PFSK-1 (cell line): ENCODE results near the gene SORBS1.

ENCODE experiments used
- FOXP2 ChIP-seq: optimal IDR thresholded peaks from 2 replicates; pipeline ENCODE3; 2011; ENCODE audit warnings: borderline replicate concordance, control low read depth, inconsistent platforms; ENCODE audit not compliant: insufficient read depth; ENCODE audit errors: extremely low read length, extremely low read depth
- POLR2AphosphoS5 ChIP-seq: IDR thresholded peaks from 2 replicates; pipeline ENCODE4 v1.6.1; 2012; ENCODE audit warnings: low read depth, mild to moderate bottlenecking, control low read depth, low read length, moderate library complexity
- SIN3A ChIP-seq: IDR thresholded peaks from 2 replicates; pipeline ENCODE4 v1.6.1; 2012; ENCODE audit warnings: mild to moderate bottlenecking, low read length, moderate library complexity, borderline replicate concordance; ENCODE audit not compliant: insufficient read depth
- TAF1 ChIP-seq: IDR thresholded peaks from 2 replicates; pipeline ENCODE4 v1.6.1; 2012; ENCODE audit warnings: low read length, control low read depth, borderline replicate concordance; ENCODE audit not compliant: insufficient read depth
- TF ChIP-seq, protein P1 (sequence below), 2 experiments: IDR thresholded peaks; 2 replicates each; pipeline versions ENCODE4 v1.6.1 to v1.8.0; 2011 to 2012; ENCODE audit warnings: low read depth in 2 of 2, low read length in 2 of 2, control low read depth in 1 of 2, inconsistent platforms in 1 of 2, mild to moderate bottlenecking in 1 of 2, moderate library complexity in 1 of 2; ENCODE audit not compliant: insufficient read depth in 1 of 2

SORBS1 gene

GRCh38 chr10:95296764-95297163 is 264.4 kb downstream of the SORBS1 start:
- TF ChIP-seq, protein P1, sequence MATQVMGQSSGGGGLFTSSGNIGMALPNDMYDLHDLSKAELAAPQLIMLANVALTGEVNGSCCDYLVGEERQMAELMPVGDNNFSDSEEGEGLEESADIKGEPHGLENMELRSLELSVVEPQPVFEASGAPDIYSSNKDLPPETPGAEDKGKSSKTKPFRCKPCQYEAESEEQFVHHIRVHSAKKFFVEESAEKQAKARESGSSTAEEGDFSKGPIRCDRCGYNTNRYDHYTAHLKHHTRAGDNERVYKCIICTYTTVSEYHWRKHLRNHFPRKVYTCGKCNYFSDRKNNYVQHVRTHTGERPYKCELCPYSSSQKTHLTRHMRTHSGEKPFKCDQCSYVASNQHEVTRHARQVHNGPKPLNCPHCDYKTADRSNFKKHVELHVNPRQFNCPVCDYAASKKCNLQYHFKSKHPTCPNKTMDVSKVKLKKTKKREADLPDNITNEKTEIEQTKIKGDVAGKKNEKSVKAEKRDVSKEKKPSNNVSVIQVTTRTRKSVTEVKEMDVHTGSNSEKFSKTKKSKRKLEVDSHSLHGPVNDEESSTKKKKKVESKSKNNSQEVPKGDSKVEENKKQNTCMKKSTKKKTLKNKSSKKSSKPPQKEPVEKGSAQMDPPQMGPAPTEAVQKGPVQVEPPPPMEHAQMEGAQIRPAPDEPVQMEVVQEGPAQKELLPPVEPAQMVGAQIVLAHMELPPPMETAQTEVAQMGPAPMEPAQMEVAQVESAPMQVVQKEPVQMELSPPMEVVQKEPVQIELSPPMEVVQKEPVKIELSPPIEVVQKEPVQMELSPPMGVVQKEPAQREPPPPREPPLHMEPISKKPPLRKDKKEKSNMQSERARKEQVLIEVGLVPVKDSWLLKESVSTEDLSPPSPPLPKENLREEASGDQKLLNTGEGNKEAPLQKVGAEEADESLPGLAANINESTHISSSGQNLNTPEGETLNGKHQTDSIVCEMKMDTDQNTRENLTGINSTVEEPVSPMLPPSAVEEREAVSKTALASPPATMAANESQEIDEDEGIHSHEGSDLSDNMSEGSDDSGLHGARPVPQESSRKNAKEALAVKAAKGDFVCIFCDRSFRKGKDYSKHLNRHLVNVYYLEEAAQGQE (IDR thresholded peaks at IDR 0.05; ENCODE audit: insufficient read depth in 1 of 2, low read depth in 2 of 2, low read length in 2 of 2): no peak
- TF ChIP-seq FOXP2: no peak
- no peak for TF ChIP-seq TAF1
- TF ChIP-seq POLR2AphosphoS5: no peak

DNA sequence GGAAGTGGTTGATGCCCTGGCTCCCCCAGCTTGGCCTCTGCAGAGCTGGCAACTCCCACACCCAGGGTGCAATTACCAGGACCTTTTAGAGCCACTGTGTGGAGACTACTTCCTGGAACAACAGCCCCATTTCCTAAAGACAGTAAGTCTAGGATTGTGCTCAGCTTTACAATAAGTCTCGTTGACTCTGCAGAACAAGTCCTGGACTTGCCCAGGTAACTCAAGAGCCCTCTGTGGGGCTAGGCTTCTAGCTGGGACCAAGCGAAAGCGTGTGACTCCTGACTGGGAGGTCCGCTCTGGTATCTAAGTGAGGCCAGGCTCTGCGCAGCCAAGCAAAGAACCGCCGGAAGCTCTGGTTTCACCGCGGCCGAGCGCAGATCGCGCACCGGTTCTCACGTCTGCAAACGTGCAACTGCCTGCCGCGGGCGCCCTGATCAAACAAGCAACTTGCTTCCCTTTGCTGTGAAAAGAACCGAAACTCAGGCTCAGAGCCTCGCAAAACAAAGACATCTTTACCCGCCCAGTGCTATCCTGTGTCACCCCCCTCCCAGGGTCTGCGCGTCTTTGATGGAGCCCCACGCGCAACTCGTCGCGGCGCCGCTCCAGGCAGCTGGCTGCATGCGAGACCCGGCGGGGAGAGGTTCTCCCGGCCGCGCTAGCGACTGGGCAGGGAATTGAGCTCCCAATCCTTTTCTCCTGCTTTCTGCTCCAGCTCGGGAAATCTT is 266.0 kb downstream of the SORBS1 start:
- TF ChIP-seq, protein P1 (IDR thresholded peaks at IDR 0.05; ENCODE audit: insufficient read depth in 1 of 2, low read depth in 2 of 2, low read length in 2 of 2): no peak
- TF ChIP-seq FOXP2 (no peak), POLR2AphosphoS5 (no peak), TAF1 (no peak), SIN3A (no peak)

DNA sequence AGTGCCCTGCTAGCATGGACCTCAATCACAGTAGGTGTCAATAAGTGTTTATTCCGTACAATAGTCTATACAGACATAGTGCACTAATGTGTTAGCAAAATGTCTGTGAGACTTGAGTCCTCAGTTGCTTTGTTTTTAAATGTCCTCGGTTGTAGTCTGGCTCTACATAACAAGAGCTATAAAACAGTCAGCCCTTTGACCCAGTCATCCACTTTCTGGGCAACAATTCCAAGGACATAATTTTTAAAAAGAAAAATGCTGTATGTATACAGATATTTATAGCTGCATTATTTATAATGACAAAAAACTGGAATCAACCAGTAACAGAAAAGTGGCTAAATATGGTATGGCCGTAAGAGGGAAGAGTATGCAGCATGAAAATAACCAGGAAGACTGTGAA is 267.5 kb downstream of the SORBS1 start:
- TF ChIP-seq FOXP2 (no peak), TAF1 (no peak), POLR2AphosphoS5 (no peak), SIN3A (no peak)
- TF ChIP-seq, protein P1 (IDR thresholded peaks at IDR 0.05; ENCODE audit: insufficient read depth in 1 of 2, low read depth in 2 of 2, low read length in 2 of 2): no peak

- TF ChIP-seq FOXP2: no peak
- no peak for TF ChIP-seq TAF1
- TF ChIP-seq, protein P1 (IDR thresholded peaks at IDR 0.05; ENCODE audit: insufficient read depth in 1 of 2, low read depth in 2 of 2, low read length in 2 of 2): no peak
- TF ChIP-seq SIN3A: no peak
- TF ChIP-seq POLR2AphosphoS5: no peak
These were observed 269.7 kb downstream of the SORBS1 start for GRCh38 chr10:95291365-95292039.
